Esophagus squamous epithelium (tissue), 4 donors: ENCODE results near the gene ANKRD28.

Experiments used
- CTCF ChIP-seq, 6 experiments: fragments of 450-650 bp in 4 of 6; fragments of 200-600 bp in 2 of 6; sonication (generic) in 2 of 6; IDR thresholded peaks; one replicate each; pipeline ENCODE4 v1.5.1; 2016 to 2019; ENCODE audit warnings: antibody characterized with exemption in 6 of 6, mild to moderate bottlenecking in 4 of 6, moderate library complexity in 4 of 6
- POLR2A ChIP-seq, 4 donors: fragments of 450-650 bp; IDR thresholded peaks; one replicate each; pipeline ENCODE4 v1.6.1; 2017; ENCODE audit warnings: antibody characterized with exemption in 4 of 4, mild to moderate bottlenecking in 4 of 4, moderate library complexity in 3 of 4

- TF ChIP-seq CTCF (IDR thresholded peaks at IDR 0.05) (no peak), POLR2A (IDR thresholded peaks at IDR 0.05) (no peak)
These were observed 3.0 kb upstream of the ANKRD28 start for GRCh38 chr3:15800780-15801179.
